ENCODE data around the gene MED12L.

MED12L gene

GRCh38 chr3:151296226-151296625 is 210.8 kb downstream of the MED12L start:
- H3K36me3 ChIP-seq (ENCODE audit: control insufficient read depth in 5 of 5, insufficient read depth in 5 of 5, low read length in 5 of 5), result no peaks in the 10 kb centered on the region
- H3K27me3 ChIP-seq (ENCODE audit: control insufficient read depth in 5 of 5, insufficient read depth in 4 of 5, low read length in 5 of 5), result no peaks in the 10 kb centered on the region

GRCh38 chr3:151297429-151297828 is 212.0 kb downstream of the MED12L start:
- no peaks in the 10 kb centered on the region for H3K27me3 ChIP-seq (ENCODE audit: control insufficient read depth in 5 of 5, insufficient read depth in 4 of 5, low read length in 5 of 5)
- H3K9ac ChIP-seq (ENCODE audit: low read length in 5 of 5), result no peak overlapping the region
- no peaks in the 10 kb centered on the region for H3K4me1 ChIP-seq (ENCODE audit: control insufficient read depth in 5 of 5, insufficient read depth in 5 of 5, low read length in 5 of 5)
- no peak overlapping the region for H3K4me3 ChIP-seq (ENCODE audit: low read depth in 1 of 5, low read length in 5 of 5)
- H3K9me3 ChIP-seq (ENCODE audit: control insufficient read depth in 5 of 5, low read length in 5 of 5), result no peaks in the 10 kb centered on the region
- no peak overlapping the region for H3K27ac ChIP-seq (ENCODE audit: low read depth, low read length)
- no peaks in the 10 kb centered on the region for H3K36me3 ChIP-seq (ENCODE audit: control insufficient read depth in 5 of 5, insufficient read depth in 5 of 5, low read length in 5 of 5)

More at GRCh38 chr3:151296226-151296625, 210.8 kb downstream of the MED12L start:
- Histone ChIP-seq H3K4me1 (ENCODE audit: control insufficient read depth in 5 of 5, insufficient read depth in 5 of 5, low read length in 5 of 5) (no peaks in the 10 kb centered on the region), H3K27ac (ENCODE audit: low read depth, low read length) (no peak overlapping the region), H3K9ac (ENCODE audit: low read length in 5 of 5) (no peak overlapping the region), H3K9me3 (ENCODE audit: control insufficient read depth in 5 of 5, low read length in 5 of 5) (no peaks in the 10 kb centered on the region), H3K4me3 (ENCODE audit: low read depth in 1 of 5, low read length in 5 of 5) (no peak overlapping the region)

GRCh38 chr3:151299006-151299405 is 213.5 kb downstream of the MED12L start:
- no peak overlapping the region for H3K27ac ChIP-seq (ENCODE audit: low read depth, low read length)
- H3K9ac ChIP-seq (ENCODE audit: low read length in 5 of 5), result no peak overlapping the region
- H3K4me1 ChIP-seq (ENCODE audit: control insufficient read depth in 5 of 5, insufficient read depth in 5 of 5, low read length in 5 of 5), result no peaks in the 10 kb centered on the region
- H3K27me3 ChIP-seq (ENCODE audit: control insufficient read depth in 5 of 5, insufficient read depth in 4 of 5, low read length in 5 of 5), result no peaks in the 10 kb centered on the region
- H3K4me3 ChIP-seq (ENCODE audit: low read depth in 1 of 5, low read length in 5 of 5), result no peak overlapping the region
- no peaks in the 10 kb centered on the region for H3K9me3 ChIP-seq (ENCODE audit: control insufficient read depth in 5 of 5, low read length in 5 of 5)
- H3K36me3 ChIP-seq (ENCODE audit: control insufficient read depth in 5 of 5, insufficient read depth in 5 of 5, low read length in 5 of 5), result no peaks in the 10 kb centered on the region

- Histone ChIP-seq H3K4me3 (ENCODE audit: low read depth in 1 of 5, low read length in 5 of 5) (no peak overlapping the region), H3K9me3 (ENCODE audit: control insufficient read depth in 5 of 5, low read length in 5 of 5) (no peaks in the 10 kb centered on the region), H3K4me1 (ENCODE audit: control insufficient read depth in 5 of 5, insufficient read depth in 5 of 5, low read length in 5 of 5) (peaks cover 0 to 11% (median 8%) of the 10 kb centered on the region in 5 donors), H3K9ac (ENCODE audit: low read length in 5 of 5) (no peak overlapping the region), H3K27ac (ENCODE audit: low read depth, low read length) (no peak overlapping the region), H3K27me3 (ENCODE audit: control insufficient read depth in 5 of 5, insufficient read depth in 4 of 5, low read length in 5 of 5) (no peaks in the 10 kb centered on the region), H3K36me3 (ENCODE audit: control insufficient read depth in 5 of 5, insufficient read depth in 5 of 5, low read length in 5 of 5) (no peaks in the 10 kb centered on the region)
These were observed 215.1 kb downstream of the MED12L start for GRCh38 chr3:151300539-151300938.

GRCh38 chr3:151301787-151302186 is 216.3 kb downstream of the MED12L start:
- Histone ChIP-seq H3K4me1 (ENCODE audit: control insufficient read depth in 5 of 5, insufficient read depth in 5 of 5, low read length in 5 of 5) (peaks cover 0 to 14% (median 10%) of the 10 kb centered on the region in 5 donors), H3K36me3 (ENCODE audit: control insufficient read depth in 5 of 5, insufficient read depth in 5 of 5, low read length in 5 of 5) (no peaks in the 10 kb centered on the region), H3K9me3 (ENCODE audit: control insufficient read depth in 5 of 5, low read length in 5 of 5) (no peaks in the 10 kb centered on the region), H3K9ac (ENCODE audit: low read length in 5 of 5) (no peak overlapping the region), H3K27ac (ENCODE audit: low read depth, low read length) (no peak overlapping the region), H3K27me3 (ENCODE audit: control insufficient read depth in 5 of 5, insufficient read depth in 4 of 5, low read length in 5 of 5) (no peaks in the 10 kb centered on the region), H3K4me3 (ENCODE audit: low read depth in 1 of 5, low read length in 5 of 5) (no peak overlapping the region)

GRCh38 chr3:151303751-151304150 is 218.3 kb downstream of the MED12L start:
- Histone ChIP-seq H3K36me3 (ENCODE audit: control insufficient read depth in 5 of 5, insufficient read depth in 5 of 5, low read length in 5 of 5) (no peaks in the 10 kb centered on the region), H3K9me3 (ENCODE audit: control insufficient read depth in 5 of 5, low read length in 5 of 5) (no peaks in the 10 kb centered on the region), H3K4me1 (ENCODE audit: control insufficient read depth in 5 of 5, insufficient read depth in 5 of 5, low read length in 5 of 5) (peaks cover 0 to 14% (median 10%) of the 10 kb centered on the region in 5 donors), H3K4me3 (ENCODE audit: low read depth in 1 of 5, low read length in 5 of 5) (no peak overlapping the region), H3K27ac (ENCODE audit: low read depth, low read length) (no peak overlapping the region), H3K27me3 (ENCODE audit: control insufficient read depth in 5 of 5, insufficient read depth in 4 of 5, low read length in 5 of 5) (no peaks in the 10 kb centered on the region), H3K9ac (ENCODE audit: low read length in 5 of 5) (no peak overlapping the region)

GRCh38 chr3:151305060-151305774 is 219.8 kb downstream of the MED12L start:
- H3K27me3 ChIP-seq (ENCODE audit: control insufficient read depth in 5 of 5, insufficient read depth in 4 of 5, low read length in 5 of 5), result no peaks in the 10 kb centered on the region
- H3K4me1 ChIP-seq (ENCODE audit: control insufficient read depth in 5 of 5, insufficient read depth in 5 of 5, low read length in 5 of 5), result peaks cover 0 to 14% (median 10%) of the 10 kb centered on the region in 5 donors
- peak overlapping the region; percentile 49 for H3K27ac ChIP-seq (ENCODE audit: low read depth, low read length)
- peak overlapping the region in 1 of 5 donors; percentile 8 for H3K9ac ChIP-seq (ENCODE audit: low read length in 5 of 5)
- H3K9me3 ChIP-seq (ENCODE audit: control insufficient read depth in 5 of 5, low read length in 5 of 5), result no peaks in the 10 kb centered on the region
- peak overlapping the region in 1 of 5 donors; percentile 31 for H3K4me3 ChIP-seq (ENCODE audit: low read depth in 1 of 5, low read length in 5 of 5)
- H3K36me3 ChIP-seq (ENCODE audit: control insufficient read depth in 5 of 5, insufficient read depth in 5 of 5, low read length in 5 of 5), result no peaks in the 10 kb centered on the region

- H3K36me3 ChIP-seq (ENCODE audit: control insufficient read depth in 5 of 5, insufficient read depth in 5 of 5, low read length in 5 of 5), result no peaks in the 10 kb centered on the region
- no peaks in the 10 kb centered on the region for H3K27me3 ChIP-seq (ENCODE audit: control insufficient read depth in 5 of 5, insufficient read depth in 4 of 5, low read length in 5 of 5)
- peaks cover 0 to 14% (median 10%) of the 10 kb centered on the region in 5 donors for H3K4me1 ChIP-seq (ENCODE audit: control insufficient read depth in 5 of 5, insufficient read depth in 5 of 5, low read length in 5 of 5)
- H3K9ac ChIP-seq (ENCODE audit: low read length in 5 of 5), result peak overlapping the region in 1 of 5 donors; percentile 8
- no peaks in the 10 kb centered on the region for H3K9me3 ChIP-seq (ENCODE audit: control insufficient read depth in 5 of 5, low read length in 5 of 5)
- peak overlapping the region; percentile 49 for H3K27ac ChIP-seq (ENCODE audit: low read depth, low read length)
- no peak overlapping the region for H3K4me3 ChIP-seq (ENCODE audit: low read depth in 1 of 5, low read length in 5 of 5)
These were observed 220.3 kb downstream of the MED12L start for GRCh38 chr3:151305775-151306151.

- H3K27ac ChIP-seq (ENCODE audit: low read depth, low read length), result no peak overlapping the region
- no peak overlapping the region for H3K4me3 ChIP-seq (ENCODE audit: low read depth in 1 of 5, low read length in 5 of 5)
- H3K36me3 ChIP-seq (ENCODE audit: control insufficient read depth in 5 of 5, insufficient read depth in 5 of 5, low read length in 5 of 5), result no peaks in the 10 kb centered on the region
- H3K4me1 ChIP-seq (ENCODE audit: control insufficient read depth in 5 of 5, insufficient read depth in 5 of 5, low read length in 5 of 5), result peaks cover 0 to 14% (median 10%) of the 10 kb centered on the region in 5 donors
- no peak overlapping the region for H3K9ac ChIP-seq (ENCODE audit: low read length in 5 of 5)
- no peaks in the 10 kb centered on the region for H3K27me3 ChIP-seq (ENCODE audit: control insufficient read depth in 5 of 5, insufficient read depth in 4 of 5, low read length in 5 of 5)
- no peaks in the 10 kb centered on the region for H3K9me3 ChIP-seq (ENCODE audit: control insufficient read depth in 5 of 5, low read length in 5 of 5)
These were observed 220.8 kb downstream of the MED12L start for GRCh38 chr3:151306168-151306810.

- no peaks in the 10 kb centered on the region for H3K27me3 ChIP-seq (ENCODE audit: control insufficient read depth in 5 of 5, insufficient read depth in 4 of 5, low read length in 5 of 5)
- H3K9ac ChIP-seq (ENCODE audit: low read length in 5 of 5), result no peak overlapping the region
- no peaks in the 10 kb centered on the region for H3K36me3 ChIP-seq (ENCODE audit: control insufficient read depth in 5 of 5, insufficient read depth in 5 of 5, low read length in 5 of 5)
- H3K27ac ChIP-seq (ENCODE audit: low read depth, low read length), result no peak overlapping the region
- no peak overlapping the region for H3K4me3 ChIP-seq (ENCODE audit: low read depth in 1 of 5, low read length in 5 of 5)
- peaks cover 0 to 14% (median 10%) of the 10 kb centered on the region in 5 donors for H3K4me1 ChIP-seq (ENCODE audit: control insufficient read depth in 5 of 5, insufficient read depth in 5 of 5, low read length in 5 of 5)
- no peaks in the 10 kb centered on the region for H3K9me3 ChIP-seq (ENCODE audit: control insufficient read depth in 5 of 5, low read length in 5 of 5)
These were observed 221.7 kb downstream of the MED12L start for GRCh38 chr3:151307131-151307530.

Data from subcutaneous abdominal adipose tissue (tissue), 5 donors.